ENCODE results near the gene PKDREJ. TPM values are rescaled to one million over a fixed set of nuclear protein-coding genes. Genes with fewer than 3 reads are reported as not detected.

PKDREJ gene
- total RNA-seq, 1 experiment from 2014 or later: 0.04 TPM

DNA sequence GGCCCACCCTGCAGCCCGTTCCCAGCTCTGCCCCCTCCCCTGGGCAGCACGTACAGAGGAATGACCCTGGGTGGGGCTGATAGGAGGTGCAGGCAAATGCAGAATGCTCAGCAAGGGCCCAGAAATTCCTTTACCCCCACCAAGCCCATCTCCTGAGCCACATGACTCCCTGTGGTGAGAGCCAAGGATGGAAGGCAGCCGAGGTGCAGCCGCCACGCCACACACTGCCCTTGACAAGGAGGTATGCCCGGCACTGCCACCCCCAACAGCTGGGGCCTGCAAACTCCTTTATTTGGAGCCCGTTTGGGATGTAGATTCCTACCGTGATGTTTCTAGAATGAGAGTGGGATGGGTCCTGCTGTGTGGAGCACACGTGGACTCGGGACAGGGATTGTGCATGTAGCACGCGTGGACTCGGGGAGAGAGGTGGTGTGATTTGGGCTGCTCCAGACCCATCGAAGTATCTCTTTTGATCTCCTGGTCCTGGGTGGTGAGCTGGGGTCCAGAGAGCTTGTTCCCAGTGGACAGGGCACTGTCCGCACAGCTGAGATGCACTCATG, 46.5 kb upstream of the PKDREJ start:
- H3K23ac ChIP-seq (ENCODE audit: insufficient read length, low read depth, low read length): no peak overlapping the region
- no peak overlapping the region for H2AFZ ChIP-seq (ENCODE audit: low read length)
- H3K9ac ChIP-seq (ENCODE audit: extremely low read depth, insufficient read length, low read length): no peak overlapping the region
- peaks cover under 1% of the 10 kb centered on the region; the same call in 1 of the 2 replicates for H3K79me2 ChIP-seq (ENCODE audit: insufficient read depth, low read length)
- H3K4me3 Mint-ChIP-seq: no peak overlapping the region
- no peak overlapping the region for H4K5ac ChIP-seq (ENCODE audit: insufficient read length, low read depth, low read length)
- H3K18ac ChIP-seq (ENCODE audit: insufficient read length, low read depth, low read length): no peak overlapping the region
- H3K4me1 Mint-ChIP-seq: no peaks in the 10 kb centered on the region
- no peak overlapping the region for H2AK5ac ChIP-seq (ENCODE audit: insufficient read length, low read length)
- no peak overlapping the region for H4K91ac ChIP-seq (ENCODE audit: insufficient read length, low read depth, low read length)
- no peaks in the 10 kb centered on the region for H3K23me2 ChIP-seq (ENCODE audit: insufficient read length, low read depth, low read length, poor library complexity, severe bottlenecking)
- TF ChIP-seq, protein P1, sequence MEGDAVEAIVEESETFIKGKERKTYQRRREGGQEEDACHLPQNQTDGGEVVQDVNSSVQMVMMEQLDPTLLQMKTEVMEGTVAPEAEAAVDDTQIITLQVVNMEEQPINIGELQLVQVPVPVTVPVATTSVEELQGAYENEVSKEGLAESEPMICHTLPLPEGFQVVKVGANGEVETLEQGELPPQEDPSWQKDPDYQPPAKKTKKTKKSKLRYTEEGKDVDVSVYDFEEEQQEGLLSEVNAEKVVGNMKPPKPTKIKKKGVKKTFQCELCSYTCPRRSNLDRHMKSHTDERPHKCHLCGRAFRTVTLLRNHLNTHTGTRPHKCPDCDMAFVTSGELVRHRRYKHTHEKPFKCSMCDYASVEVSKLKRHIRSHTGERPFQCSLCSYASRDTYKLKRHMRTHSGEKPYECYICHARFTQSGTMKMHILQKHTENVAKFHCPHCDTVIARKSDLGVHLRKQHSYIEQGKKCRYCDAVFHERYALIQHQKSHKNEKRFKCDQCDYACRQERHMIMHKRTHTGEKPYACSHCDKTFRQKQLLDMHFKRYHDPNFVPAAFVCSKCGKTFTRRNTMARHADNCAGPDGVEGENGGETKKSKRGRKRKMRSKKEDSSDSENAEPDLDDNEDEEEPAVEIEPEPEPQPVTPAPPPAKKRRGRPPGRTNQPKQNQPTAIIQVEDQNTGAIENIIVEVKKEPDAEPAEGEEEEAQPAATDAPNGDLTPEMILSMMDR (conservative IDR thresholded peaks at IDR 0.05): no peak
- no peaks in the 10 kb centered on the region for H3K79me1 ChIP-seq (ENCODE audit: insufficient read depth, low read depth, low read length, poor library complexity, severe bottlenecking)
- no CpG with 5 or more reads among the region's 15 CpGs for WGBS (ENCODE audit: extremely low coverage, insufficient read length, low lambda C conversion rate)
- H2BK20ac ChIP-seq (ENCODE audit: low read depth, low read length, poor library complexity, severe bottlenecking): no peak overlapping the region
- no peak overlapping the region for H4K8ac ChIP-seq (replicated peaks; ENCODE audit: insufficient read length, low read depth, low read length)
- peaks cover 14 to 50% (median 32%) of the 10 kb centered on the region in 3 experiments for H3K36me3 Mint-ChIP-seq (ENCODE audit: insufficient read depth in 1 of 3, low read depth in 3 of 3)
- no peak overlapping the region for H3K56ac ChIP-seq (ENCODE audit: insufficient read length, low read depth, low read length)
- no peak overlapping the region for H3K4ac ChIP-seq (ENCODE audit: low read depth, low read length)
- H2BK5ac ChIP-seq (ENCODE audit: insufficient read length, low read length): no peak overlapping the region
- no peak overlapping the region for H2BK12ac ChIP-seq (ENCODE audit: insufficient read length, low read depth, low read length)
- H3K27ac Mint-ChIP-seq: peak overlapping the region in 2 of 3 experiments; percentile 6 to 19; a peak in 3 of 7 replicates
- H2BK15ac ChIP-seq (ENCODE audit: low read depth, low read length): no peak overlapping the region
- no peak overlapping the region for H3K14ac ChIP-seq (ENCODE audit: insufficient read depth, low read length)
- no peaks in the 10 kb centered on the region for H3K4me1 ChIP-seq (ENCODE audit: insufficient read depth, low read length)
- no peak for DNase-seq
- no peak overlapping the region for H3K4me2 ChIP-seq (ENCODE audit: insufficient read depth, insufficient read length, low read length)
- no peaks in the 10 kb centered on the region for H3K27me3 Mint-ChIP-seq (ENCODE audit: low read depth)
- H3K27me3 ChIP-seq (ENCODE audit: insufficient read depth, low read length): no peaks in the 10 kb centered on the region
- H4K20me1 ChIP-seq (ENCODE audit: control insufficient read depth, insufficient read depth, insufficient read length): no peaks in the 10 kb centered on the region
- no peak overlapping the region for H2BK120ac ChIP-seq (ENCODE audit: low read depth, low read length, poor library complexity, severe bottlenecking)
- H3T11ph ChIP-seq (ENCODE audit: low read length): no peak overlapping the region
- no peaks in the 10 kb centered on the region for H3K9me3 ChIP-seq (ENCODE audit: control insufficient read depth, low read depth, low read length)
- no peak overlapping the region for H3K27ac ChIP-seq (ENCODE audit: insufficient read length, low read depth, low read length)
- H3K9me3 Mint-ChIP-seq: no peaks in the 10 kb centered on the region

All from H9 (cell line).